ENCODE data around the gene GNMT.

GNMT gene
- long read RNA-seq, partial matches to known transcripts, result 0 of 2 reads
- long read RNA-seq, other reads (novel, unspliced or antisense), result 2 of 2 reads

GRCh38 chr6:42960243-42961019 lies at the start of gene GNMT:
Gene GNMT (plus strand): TSS chr6:42960754. CDS start chr6:42960768, 14 bp downstream.
- TF ChIP-seq REST (IDR thresholded peaks at IDR 0.05; ENCODE audit: insufficient replicate concordance, low read depth), result no peak
- TF ChIP-seq CTCF (IDR thresholded peaks at IDR 0.05; ENCODE audit: insufficient read depth, low read length), result no peak
- no peak for TF ChIP-seq POLR2AphosphoS5 (IDR thresholded peaks at IDR 0.05; ENCODE audit: low read depth)
- TF ChIP-seq SPI1 (IDR thresholded peaks at IDR 0.05; ENCODE audit: borderline replicate concordance, low read depth), result no peak
- no peak for TF ChIP-seq GABPA (IDR thresholded peaks at IDR 0.05; ENCODE audit: low read depth)

GRCh38 chr6:42911171-42912021 lies 49.2 kb upstream of the GNMT start:
- Histone ChIP-seq H3K4me3 (replicated peaks; ENCODE audit: insufficient read depth, low read length) (no peak overlapping the region), H3K27me3 (ENCODE audit: insufficient read depth, poor library complexity, severe bottlenecking) (no peaks in the 10 kb centered on the region), H3K27ac (replicated peaks) (no peak overlapping the region)
- no peak for DNase-seq (ENCODE audit: low read depth in 1 of 2, low spot score in 1 of 2)
- TF ChIP-seq REST (IDR thresholded peaks at IDR 0.05; ENCODE audit: insufficient replicate concordance, low read depth) (no peak), GABPA (IDR thresholded peaks at IDR 0.05; ENCODE audit: low read depth) (no peak), POLR2AphosphoS5 (IDR thresholded peaks at IDR 0.05; ENCODE audit: low read depth) (no peak), CTCF (IDR thresholded peaks at IDR 0.05; ENCODE audit: insufficient read depth, low read length) (no peak), SPI1 (IDR thresholded peaks at IDR 0.05; ENCODE audit: borderline replicate concordance, low read depth) (no peak)

More at GRCh38 chr6:42960243-42961019, at the start of gene GNMT:
- Histone ChIP-seq H3K27me3 (ENCODE audit: insufficient read depth, poor library complexity, severe bottlenecking) (no peaks in the 10 kb centered on the region), H3K27ac (replicated peaks) (no peak within 1 kb of the TSS), H3K4me3 (replicated peaks; ENCODE audit: insufficient read depth, low read length) (no peak within 1 kb of the TSS)
- DNase-seq (ENCODE audit: low read depth in 1 of 2, low spot score in 1 of 2), result no peak

GRCh38 chr6:42914546-42914945 lies 46.0 kb upstream of the GNMT start:
- Histone ChIP-seq H3K27ac (replicated peaks) (no peak overlapping the region), H3K4me3 (replicated peaks; ENCODE audit: insufficient read depth, low read length) (no peak overlapping the region), H3K27me3 (ENCODE audit: insufficient read depth, poor library complexity, severe bottlenecking) (no peaks in the 10 kb centered on the region)
- DNase-seq (ENCODE audit: low read depth in 1 of 2, low spot score in 1 of 2), result no peak
- TF ChIP-seq REST (IDR thresholded peaks at IDR 0.05; ENCODE audit: insufficient replicate concordance, low read depth) (no peak), GABPA (IDR thresholded peaks at IDR 0.05; ENCODE audit: low read depth) (no peak)

Measured in HL-60 (cell line).